ENCODE data around the gene IFT122.

IFT122 gene

GRCh38 chr3:129445471-129445870 is 5.4 kb downstream of the IFT122 start:
- DNase-seq (ENCODE audit: low read depth, low spot score), result no peak
- no peak overlapping the region for H3K4me3 ChIP-seq (ENCODE audit: low read depth, low read length)
- TF ChIP-seq, protein P1, sequence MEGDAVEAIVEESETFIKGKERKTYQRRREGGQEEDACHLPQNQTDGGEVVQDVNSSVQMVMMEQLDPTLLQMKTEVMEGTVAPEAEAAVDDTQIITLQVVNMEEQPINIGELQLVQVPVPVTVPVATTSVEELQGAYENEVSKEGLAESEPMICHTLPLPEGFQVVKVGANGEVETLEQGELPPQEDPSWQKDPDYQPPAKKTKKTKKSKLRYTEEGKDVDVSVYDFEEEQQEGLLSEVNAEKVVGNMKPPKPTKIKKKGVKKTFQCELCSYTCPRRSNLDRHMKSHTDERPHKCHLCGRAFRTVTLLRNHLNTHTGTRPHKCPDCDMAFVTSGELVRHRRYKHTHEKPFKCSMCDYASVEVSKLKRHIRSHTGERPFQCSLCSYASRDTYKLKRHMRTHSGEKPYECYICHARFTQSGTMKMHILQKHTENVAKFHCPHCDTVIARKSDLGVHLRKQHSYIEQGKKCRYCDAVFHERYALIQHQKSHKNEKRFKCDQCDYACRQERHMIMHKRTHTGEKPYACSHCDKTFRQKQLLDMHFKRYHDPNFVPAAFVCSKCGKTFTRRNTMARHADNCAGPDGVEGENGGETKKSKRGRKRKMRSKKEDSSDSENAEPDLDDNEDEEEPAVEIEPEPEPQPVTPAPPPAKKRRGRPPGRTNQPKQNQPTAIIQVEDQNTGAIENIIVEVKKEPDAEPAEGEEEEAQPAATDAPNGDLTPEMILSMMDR (IDR thresholded peaks at IDR 0.05; ENCODE audit: low read depth, low read length), result no peak
- in situ Hi-C loops (cut with HindIII; ENCODE audit: low sequenced_read_pairs), result no loop called here

DNA sequence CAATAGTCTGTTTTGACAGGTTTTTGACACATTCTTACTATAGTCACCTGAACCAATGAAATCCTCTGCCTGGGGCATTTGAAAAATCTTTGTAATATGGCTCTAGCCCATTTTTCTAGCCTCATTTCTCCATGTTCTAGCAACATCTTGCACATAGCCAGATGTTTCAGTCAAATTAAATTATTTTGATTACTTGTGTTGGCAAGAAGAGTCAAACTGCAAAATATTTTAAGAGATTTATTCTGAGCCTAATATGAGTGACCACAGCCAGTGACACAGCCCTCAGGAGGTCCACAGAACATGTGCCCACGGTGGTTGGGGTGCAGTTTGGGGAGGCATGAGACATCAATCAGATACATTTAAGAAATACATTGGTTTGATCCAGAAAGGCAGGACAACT is 6.9 kb downstream of the IFT122 start:
- in situ Hi-C loops (cut with HindIII; ENCODE audit: low sequenced_read_pairs), result no loop called here
- no peak overlapping the region for H3K4me3 ChIP-seq (ENCODE audit: low read depth, low read length)
- DNase-seq (ENCODE audit: low read depth, low spot score), result no peak
- TF ChIP-seq, protein P1 (IDR thresholded peaks at IDR 0.05; ENCODE audit: low read depth, low read length), result no peak

GRCh38 chr3:129448186-129448895 is 8.3 kb downstream of the IFT122 start:
- in situ Hi-C loops (cut with HindIII; ENCODE audit: low sequenced_read_pairs), result no loop called here
- TF ChIP-seq, protein P1 (IDR thresholded peaks at IDR 0.05; ENCODE audit: low read depth, low read length), result no peak
- no peak overlapping the region for H3K4me3 ChIP-seq (ENCODE audit: low read depth, low read length)
- DNase-seq (ENCODE audit: low read depth, low spot score), result no peak

DNA sequence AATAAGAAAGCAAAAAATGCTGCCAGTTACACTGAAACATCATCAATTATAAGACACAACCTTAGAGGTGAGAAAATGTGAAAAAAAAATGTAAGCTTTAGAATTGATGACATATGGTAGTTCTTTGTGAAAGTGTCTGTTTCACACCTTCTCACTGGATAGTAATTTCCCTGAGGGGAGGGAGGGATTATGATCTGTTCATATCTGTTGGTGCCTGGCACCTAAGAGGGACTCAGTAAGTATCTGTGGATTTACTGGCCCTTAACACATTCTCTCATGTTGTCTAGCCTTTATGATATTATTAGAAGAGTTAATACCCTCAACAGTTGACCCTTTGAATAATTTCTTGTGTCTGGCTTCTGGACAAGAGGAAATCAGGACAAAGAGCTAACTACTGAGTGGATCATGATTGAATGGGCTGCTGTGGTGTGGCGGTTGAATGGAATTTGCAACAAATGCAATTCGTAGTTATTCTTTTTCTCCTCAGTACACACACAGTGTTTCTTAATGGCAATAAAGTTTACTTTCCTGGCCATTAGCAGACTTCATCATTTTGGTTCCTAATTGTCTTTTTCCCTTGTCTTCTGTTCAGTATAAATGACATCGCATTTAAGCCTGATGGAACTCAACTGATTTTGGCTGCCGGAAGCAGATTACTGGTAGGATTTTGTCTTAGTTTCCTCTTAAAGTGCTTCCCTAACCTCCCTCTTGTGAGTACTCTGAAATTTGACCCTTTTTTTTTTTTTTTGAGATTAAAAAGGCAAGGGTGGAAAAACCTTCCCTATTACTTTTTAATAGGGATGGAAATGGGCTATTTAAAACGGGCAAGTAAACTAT is 9.5 kb downstream of the IFT122 start:
- in situ Hi-C loops (cut with HindIII; ENCODE audit: low sequenced_read_pairs), result no loop called here
- no peak overlapping the region for H3K4me3 ChIP-seq (ENCODE audit: low read depth, low read length)

DNA sequence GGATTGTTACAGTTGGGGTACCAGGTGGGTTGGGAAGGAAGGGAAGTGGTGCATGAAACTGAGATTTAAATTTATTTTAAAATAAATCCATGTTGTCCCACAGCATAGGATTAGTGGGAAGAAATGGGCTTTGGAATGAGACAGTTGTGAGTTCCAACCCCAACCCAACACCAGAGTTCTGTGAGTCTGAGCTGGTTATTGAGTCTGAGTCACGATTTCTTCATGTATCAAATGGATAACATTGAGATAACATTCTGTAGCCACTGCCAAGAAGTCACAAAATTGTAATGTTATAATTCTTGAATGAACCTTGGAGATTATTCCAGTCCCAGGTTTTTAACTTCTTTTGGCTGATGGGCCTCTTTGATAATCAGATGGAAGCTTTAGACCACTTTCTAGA is 13.7 kb downstream of the IFT122 start:
- H3K4me3 ChIP-seq (ENCODE audit: low read depth, low read length), result no peak overlapping the region
- no peak for DNase-seq (ENCODE audit: low read depth, low spot score)
- TF ChIP-seq, protein P1 (IDR thresholded peaks at IDR 0.05; ENCODE audit: low read depth, low read length), result no peak
- in situ Hi-C loops (cut with HindIII; ENCODE audit: low sequenced_read_pairs), result no loop called here

More for the DNA sequence above, 9.5 kb downstream of the IFT122 start:
- TF ChIP-seq, protein P1 (IDR thresholded peaks at IDR 0.05; ENCODE audit: low read depth, low read length), result no peak
- peak; percentile 30 for DNase-seq (ENCODE audit: low read depth, low spot score)

- H3K4me3 ChIP-seq (ENCODE audit: low read depth, low read length), result no peak overlapping the region
- no peak for DNase-seq (ENCODE audit: low read depth, low spot score)
- in situ Hi-C loops (cut with HindIII; ENCODE audit: low sequenced_read_pairs), result no loop called here
- TF ChIP-seq, protein P1 (IDR thresholded peaks at IDR 0.05; ENCODE audit: low read depth, low read length), result no peak
Observed at GRCh38 chr3:129460155-129460554, 20.1 kb downstream of the IFT122 start.
